LNCaP clone FGC (cell line): Measurements from ENCODE around the gene BLCAP.

Experiments
- DNase-seq: peaks from one replicate; pipeline ENCODE4 v3.0.0-alpha.2; 2011; ENCODE audit warnings: low read depth
- H3K4me3 ChIP-seq: 2 replicates; pipeline ENCODE4 v1.5.1; 2011; ENCODE audit warnings: mild to moderate bottlenecking, low read depth, low read length, control low read depth
- TF ChIP-seq, protein P1 (sequence below): IDR thresholded peaks from 2 replicates; pipeline ENCODE4 v1.5.1; 2012; ENCODE audit warnings: mild to moderate bottlenecking; ENCODE audit not compliant: control insufficient read depth, insufficient read depth; ENCODE audit errors: extremely low read depth

BLCAP gene

GRCh38 chr20:37510226-37510625, 17.4 kb downstream of the BLCAP start:
- TF ChIP-seq, protein P1, sequence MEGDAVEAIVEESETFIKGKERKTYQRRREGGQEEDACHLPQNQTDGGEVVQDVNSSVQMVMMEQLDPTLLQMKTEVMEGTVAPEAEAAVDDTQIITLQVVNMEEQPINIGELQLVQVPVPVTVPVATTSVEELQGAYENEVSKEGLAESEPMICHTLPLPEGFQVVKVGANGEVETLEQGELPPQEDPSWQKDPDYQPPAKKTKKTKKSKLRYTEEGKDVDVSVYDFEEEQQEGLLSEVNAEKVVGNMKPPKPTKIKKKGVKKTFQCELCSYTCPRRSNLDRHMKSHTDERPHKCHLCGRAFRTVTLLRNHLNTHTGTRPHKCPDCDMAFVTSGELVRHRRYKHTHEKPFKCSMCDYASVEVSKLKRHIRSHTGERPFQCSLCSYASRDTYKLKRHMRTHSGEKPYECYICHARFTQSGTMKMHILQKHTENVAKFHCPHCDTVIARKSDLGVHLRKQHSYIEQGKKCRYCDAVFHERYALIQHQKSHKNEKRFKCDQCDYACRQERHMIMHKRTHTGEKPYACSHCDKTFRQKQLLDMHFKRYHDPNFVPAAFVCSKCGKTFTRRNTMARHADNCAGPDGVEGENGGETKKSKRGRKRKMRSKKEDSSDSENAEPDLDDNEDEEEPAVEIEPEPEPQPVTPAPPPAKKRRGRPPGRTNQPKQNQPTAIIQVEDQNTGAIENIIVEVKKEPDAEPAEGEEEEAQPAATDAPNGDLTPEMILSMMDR: no peak
- no peak overlapping the region for H3K4me3 ChIP-seq

GRCh38 chr20:37506152-37506725, 21.4 kb downstream of the BLCAP start:
- no peak for DNase-seq
- TF ChIP-seq, protein P1: no peak
- H3K4me3 ChIP-seq: no peak overlapping the region

More at GRCh38 chr20:37510226-37510625, 17.4 kb downstream of the BLCAP start:
- no peak for DNase-seq

DNA sequence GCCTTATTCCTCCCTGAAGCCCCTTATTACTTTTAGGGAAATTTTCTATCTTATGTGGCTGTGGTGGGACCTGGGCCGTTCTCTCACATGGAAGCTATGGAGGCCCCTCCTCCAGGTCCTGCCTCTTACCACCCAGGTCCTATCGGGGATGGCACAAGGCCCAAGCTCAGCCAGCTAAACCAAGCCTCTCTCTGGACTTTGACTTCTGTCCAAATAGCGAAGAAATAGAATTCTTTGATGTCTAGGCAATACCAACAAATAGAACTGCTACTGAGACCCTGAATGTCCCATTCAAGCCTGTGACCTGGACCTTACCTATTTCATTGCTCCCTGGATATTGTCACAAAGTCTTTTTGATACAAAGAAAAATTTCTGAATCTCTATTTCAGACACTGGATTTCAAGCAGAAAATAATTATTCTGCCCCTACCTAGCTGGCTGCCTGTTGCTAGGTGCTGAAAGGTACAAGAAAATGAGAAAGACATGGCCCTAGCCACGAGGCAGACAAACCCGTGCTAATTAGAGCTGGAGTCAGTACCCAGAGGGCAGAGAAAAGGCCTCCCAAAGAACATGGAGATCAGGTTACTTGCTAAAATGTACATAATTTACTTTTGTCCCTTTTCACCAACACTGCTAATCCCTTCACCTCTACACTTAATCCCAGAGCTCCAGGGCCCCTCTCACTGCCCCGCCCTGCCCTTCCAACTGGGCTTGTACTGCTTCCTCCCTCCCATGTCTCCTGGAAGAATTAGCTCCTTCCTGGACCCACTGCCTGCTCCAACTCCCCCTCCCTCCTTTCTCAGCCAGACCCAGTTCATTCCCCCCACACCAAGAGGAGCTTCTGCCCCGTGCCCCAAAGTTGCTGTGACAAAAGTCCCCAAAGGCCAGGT, 22.2 kb downstream of the BLCAP start:
- H3K4me3 ChIP-seq: no peak overlapping the region
- no peak for DNase-seq
- TF ChIP-seq, protein P1: no peak

- no peak overlapping the region for H3K4me3 ChIP-seq
- TF ChIP-seq, protein P1: no peak
- DNase-seq: no peak
These were observed 23.1 kb downstream of the BLCAP start for GRCh38 chr20:37504404-37505096.

DNA sequence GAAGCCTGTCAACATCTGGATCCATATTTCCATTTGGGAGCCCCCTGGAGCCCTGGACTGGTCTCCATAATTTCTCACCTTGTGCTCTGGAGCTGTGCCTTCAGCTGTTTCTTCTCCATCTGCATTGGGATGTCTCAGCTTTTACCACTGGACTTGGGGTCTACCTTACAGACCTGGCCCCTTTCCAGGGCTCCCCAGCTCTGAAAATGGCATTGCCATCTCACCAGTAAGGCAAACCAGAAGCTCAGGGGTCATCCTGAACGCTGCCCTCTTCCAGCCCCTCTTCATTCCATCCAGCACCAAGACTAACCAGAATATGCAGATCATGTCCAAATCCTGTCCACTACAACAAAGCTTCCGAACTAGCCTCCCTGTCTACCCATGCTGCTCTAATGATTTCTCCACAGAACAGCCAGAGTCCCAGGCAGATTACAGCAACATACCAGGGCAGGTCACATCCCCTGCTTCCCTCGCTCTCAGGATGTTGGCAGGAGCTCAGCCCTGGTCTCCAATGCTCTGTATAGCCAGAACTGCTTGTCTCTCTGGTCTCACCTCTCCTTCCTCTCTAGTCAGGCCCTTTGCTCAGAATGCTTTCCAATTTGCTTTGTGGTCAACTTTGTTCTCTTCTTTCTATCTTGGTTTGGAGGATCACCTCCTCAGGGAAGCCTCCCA, 24.3 kb downstream of the BLCAP start:
- TF ChIP-seq, protein P1: no peak
- no peak for DNase-seq
- H3K4me3 ChIP-seq: no peak overlapping the region

DNA sequence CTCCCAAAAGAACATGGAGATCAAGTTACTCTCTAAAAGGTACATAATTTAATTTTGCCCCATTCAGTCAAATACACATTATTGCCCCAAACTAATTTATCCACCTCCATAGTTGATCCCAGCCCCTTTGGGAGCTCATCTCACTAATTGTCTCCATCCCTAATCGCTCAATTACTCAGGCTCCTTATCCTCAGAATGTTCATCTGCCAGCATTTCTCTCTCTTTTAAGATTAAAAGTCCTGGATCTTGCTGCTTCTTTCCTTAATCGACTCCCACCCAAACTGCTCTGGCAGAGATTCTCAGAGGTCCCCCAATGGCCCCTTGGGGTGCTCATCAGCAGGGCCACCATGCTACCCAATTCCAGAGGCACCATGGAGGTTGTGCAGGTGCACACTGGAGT, 25.0 kb downstream of the BLCAP start:
- no peak for DNase-seq
- TF ChIP-seq, protein P1: no peak
- no peak overlapping the region for H3K4me3 ChIP-seq
